HepG2 (cell line): ENCODE results near the gene TMEM87A. TPM values are rescaled to one million over a fixed set of nuclear protein-coding genes. Genes with fewer than 3 reads are reported as not detected.
A peak's percentile ranks its signal among the peaks of the same experiment; 100 is the strongest.

Experiments
- EEA1 ChIP-seq: sonication (generic); formaldehyde crosslinking; IDR thresholded peaks from 2 replicates; pipeline ENCODE4 v1.5.1; 2020; ENCODE audit warnings: mild to moderate bottlenecking, missing genetic modification reagents, borderline replicate concordance
- GTF2F1 ChIP-seq: fragments of 150-350 bp; IDR thresholded peaks from 2 replicates; pipeline ENCODE4 v1.6.1; 2014; ENCODE audit warnings: low read length
- HNRNPUL1 ChIP-seq: fragments of 200-400 bp; formaldehyde crosslinking; IDR thresholded peaks from 2 replicates; pipeline ENCODE4 v1.6.1; 2017; ENCODE audit warnings: low read depth, mild to moderate bottlenecking, low read length, moderate library complexity
- KDM4B ChIP-seq: sonication (generic); formaldehyde crosslinking; IDR thresholded peaks from 2 replicates; pipeline ENCODE4 v1.4.0; 2020; ENCODE audit warnings: missing genetic modification reagents
- MNT ChIP-seq: fragments of 450-650 bp; IDR thresholded peaks from 2 replicates; pipeline ENCODE4 v1.6.1; 2016
- MXD1 ChIP-seq: sonication (generic); formaldehyde crosslinking; IDR thresholded peaks from 2 replicates; pipeline ENCODE4 v1.4.0; 2020; ENCODE audit warnings: mild to moderate bottlenecking, missing genetic modification reagents
- NKX3-1 ChIP-seq: sonication (generic); formaldehyde crosslinking; IDR thresholded peaks from 2 replicates; pipeline ENCODE4 v1.5.0; 2020; ENCODE audit warnings: missing genetic modification reagents
- PCBP1 ChIP-seq: fragments of 200-400 bp; formaldehyde crosslinking; IDR thresholded peaks from 2 replicates; pipeline ENCODE4 v1.6.1; 2017; ENCODE audit warnings: mild to moderate bottlenecking, low read depth, low read length, borderline replicate concordance
- TFE3 ChIP-seq: IDR thresholded peaks from 2 replicates; pipeline ENCODE4 v1.6.1; 2016
- ZFP62 ChIP-seq: sonication (generic); formaldehyde crosslinking; IDR thresholded peaks from 2 replicates; pipeline ENCODE4 v1.4.0; 2020; ENCODE audit warnings: missing genetic modification reagents
- ZNF281 ChIP-seq: sonication (generic); formaldehyde crosslinking; IDR thresholded peaks from 2 replicates; pipeline ENCODE4 v1.4.0; 2020; ENCODE audit warnings: missing genetic modification reagents, borderline replicate concordance
- ZNF614 ChIP-seq: IDR thresholded peaks from 2 replicates; pipeline ENCODE4 v1.6.1; 2018; ENCODE audit warnings: missing biosample characterization, missing genetic modification reagents, inconsistent platforms, borderline replicate concordance
- ZNF781 ChIP-seq: sonication (generic); formaldehyde crosslinking; IDR thresholded peaks from 2 replicates; pipeline ENCODE4 v1.5.1; 2020; ENCODE audit warnings: borderline replicate concordance, mild to moderate bottlenecking, missing genetic modification reagents; ENCODE audit errors: not compliant biosample characterization
- ZSCAN21 ChIP-seq: sonication (generic); formaldehyde crosslinking; IDR thresholded peaks from 2 replicates; pipeline ENCODE4 v1.8.0; 2022; ENCODE audit warnings: mild to moderate bottlenecking, missing genetic modification reagents, moderate library complexity, borderline replicate concordance
- polyA plus RNA-seq, 8 experiments: library from polyadenylated mRNA; depleted of rRNA in 3 of 8; stranded (reverse) in 7 of 8; unstranded in 1 of 8; fragments of >200 nt; fragmentation: Illumina TruSeq in 4 of 8; extraction: Trizol in 4 of 8; gene quantifications; 2 replicates each; pipeline versions ENCODE4 v1.2.1 to v1.2.3, GENCODE V29; 2011 to 2016; ENCODE audit warnings: low read depth in 4 of 8, missing spikeins in 1 of 8, mixed read lengths in 1 of 8; ENCODE audit not compliant: insufficient read depth in 1 of 8
- total RNA-seq, 5 experiments: library from RNA; depleted of rRNA; stranded (reverse); fragments of >200 nt; fragmentation: Illumina TruSeq; extraction: Trizol; gene quantifications; 2 replicates each; pipeline ENCODE4 v1.2.3, GENCODE V29; 2016; ENCODE audit warnings: low read depth in 1 of 5
- TF ChIP-seq, protein P1 (sequence below): sonication (generic); formaldehyde crosslinking; IDR thresholded peaks from 2 replicates; pipeline ENCODE4 v1.5.1; 2020; ENCODE audit warnings: mild to moderate bottlenecking, missing genetic modification reagents, moderate library complexity
- TF ChIP-seq, protein P2 (sequence below): IDR thresholded peaks from 2 replicates; pipeline ENCODE4 v1.6.1; 2016; ENCODE audit warnings: low read depth, borderline replicate concordance

The TMEM87A gene
- total and polyA plus RNA-seq, 2 of the 13 experiments (the other 11 are each of a cell fraction or from before 2014, with no cell fraction given), result 20.2 to 42.8 TPM

DNA sequence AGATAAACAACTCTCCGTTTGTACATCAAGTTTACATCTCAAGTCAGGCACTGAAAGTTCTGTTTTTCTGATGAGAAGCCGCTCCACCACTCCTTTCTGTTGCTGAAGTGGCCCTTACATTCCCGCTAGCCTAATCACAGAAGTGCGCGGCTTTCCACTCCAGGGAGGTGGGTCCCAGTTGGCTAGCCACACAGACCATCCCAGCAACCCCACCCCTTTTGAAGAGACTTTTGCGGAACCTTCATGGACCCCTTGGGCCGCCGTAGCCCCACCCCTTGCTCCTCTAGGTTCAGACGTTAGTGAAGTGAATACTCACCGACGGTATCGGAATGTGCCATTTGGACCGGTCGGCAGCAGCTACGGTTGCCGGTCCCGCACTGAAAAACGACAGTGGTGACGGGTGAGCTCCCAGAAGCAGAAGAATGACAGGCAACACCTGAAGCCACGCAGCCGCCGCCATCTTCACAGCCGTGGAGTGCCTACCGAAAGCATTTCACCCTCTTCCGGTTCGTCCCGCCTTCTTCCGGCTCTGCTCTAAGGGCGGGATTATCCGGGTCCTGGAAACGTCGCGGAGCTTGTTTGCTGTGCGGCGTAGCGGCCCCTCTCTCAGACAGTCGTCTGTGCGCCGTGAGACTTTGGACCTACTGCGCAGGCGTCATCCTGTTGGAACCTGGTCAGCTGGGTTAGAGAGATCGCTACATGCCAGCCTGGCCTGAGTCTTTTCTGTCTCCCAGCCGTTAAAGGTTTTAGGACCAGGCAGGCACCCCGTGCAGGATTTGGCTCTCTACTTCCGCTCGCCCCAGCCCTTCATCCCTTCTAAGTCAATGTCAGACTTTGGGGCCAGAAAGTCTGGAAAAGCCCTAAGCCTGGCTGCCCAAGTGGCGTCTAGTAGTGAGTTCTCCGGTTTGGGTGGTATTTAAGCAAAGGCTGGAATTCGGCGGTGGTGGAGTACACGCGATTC, at the start of gene TMEM87A, which contains the start of gene GANC (continued):
- no peak for TF ChIP-seq ZNF781
- peak; percentile 80 for TF ChIP-seq ZNF614 (CRISPR knock-in tag)
- TF ChIP-seq PCBP1, result 0 out of 2 replicates have a peak, but pooled peaks have one; percentile 26
- TF ChIP-seq MXD1 (CRISPR knock-in tag), result no peak; the same call in 1 of the 2 replicates
- TF ChIP-seq HNRNPUL1, result no peak
- peak; percentile 86 for TF ChIP-seq NKX3-1 (CRISPR knock-in tag)
- TF ChIP-seq EEA1 (CRISPR knock-in tag), result no peak
- TF ChIP-seq, protein P1, sequence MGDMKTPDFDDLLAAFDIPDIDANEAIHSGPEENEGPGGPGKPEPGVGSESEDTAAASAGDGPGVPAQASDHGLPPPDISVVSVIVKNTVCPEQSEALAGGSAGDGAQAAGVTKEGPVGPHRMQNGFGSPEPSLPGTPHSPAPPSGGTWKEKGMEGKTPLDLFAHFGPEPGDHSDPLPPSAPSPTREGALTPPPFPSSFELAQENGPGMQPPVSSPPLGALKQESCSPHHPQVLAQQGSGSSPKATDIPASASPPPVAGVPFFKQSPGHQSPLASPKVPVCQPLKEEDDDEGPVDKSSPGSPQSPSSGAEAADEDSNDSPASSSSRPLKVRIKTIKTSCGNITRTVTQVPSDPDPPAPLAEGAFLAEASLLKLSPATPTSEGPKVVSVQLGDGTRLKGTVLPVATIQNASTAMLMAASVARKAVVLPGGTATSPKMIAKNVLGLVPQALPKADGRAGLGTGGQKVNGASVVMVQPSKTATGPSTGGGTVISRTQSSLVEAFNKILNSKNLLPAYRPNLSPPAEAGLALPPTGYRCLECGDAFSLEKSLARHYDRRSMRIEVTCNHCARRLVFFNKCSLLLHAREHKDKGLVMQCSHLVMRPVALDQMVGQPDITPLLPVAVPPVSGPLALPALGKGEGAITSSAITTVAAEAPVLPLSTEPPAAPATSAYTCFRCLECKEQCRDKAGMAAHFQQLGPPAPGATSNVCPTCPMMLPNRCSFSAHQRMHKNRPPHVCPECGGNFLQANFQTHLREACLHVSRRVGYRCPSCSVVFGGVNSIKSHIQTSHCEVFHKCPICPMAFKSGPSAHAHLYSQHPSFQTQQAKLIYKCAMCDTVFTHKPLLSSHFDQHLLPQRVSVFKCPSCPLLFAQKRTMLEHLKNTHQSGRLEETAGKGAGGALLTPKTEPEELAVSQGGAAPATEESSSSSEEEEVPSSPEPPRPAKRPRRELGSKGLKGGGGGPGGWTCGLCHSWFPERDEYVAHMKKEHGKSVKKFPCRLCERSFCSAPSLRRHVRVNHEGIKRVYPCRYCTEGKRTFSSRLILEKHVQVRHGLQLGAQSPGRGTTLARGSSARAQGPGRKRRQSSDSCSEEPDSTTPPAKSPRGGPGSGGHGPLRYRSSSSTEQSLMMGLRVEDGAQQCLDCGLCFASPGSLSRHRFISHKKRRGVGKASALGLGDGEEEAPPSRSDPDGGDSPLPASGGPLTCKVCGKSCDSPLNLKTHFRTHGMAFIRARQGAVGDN, result peak; percentile 94
- no peak for TF ChIP-seq KDM4B
- TF ChIP-seq ZNF281, result no peak
- no peak for TF ChIP-seq ZFP62 (CRISPR knock-in tag)
- peak; percentile 79; the same call in 1 of the 2 replicates for TF ChIP-seq ZSCAN21 (CRISPR knock-in tag)
- no peak for TF ChIP-seq GTF2F1
- TF ChIP-seq TFE3 (CRISPR knock-in tag), result no peak
- TF ChIP-seq, protein P2, sequence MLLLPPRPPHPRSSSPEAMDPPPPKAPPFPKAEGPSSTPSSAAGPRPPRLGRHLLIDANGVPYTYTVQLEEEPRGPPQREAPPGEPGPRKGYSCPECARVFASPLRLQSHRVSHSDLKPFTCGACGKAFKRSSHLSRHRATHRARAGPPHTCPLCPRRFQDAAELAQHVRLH (CRISPR knock-in tag), result peak; percentile 67; the same call in 1 of the 2 replicates
- TF ChIP-seq MNT, result 0 out of 2 replicates have a peak, but pooled peaks have one; percentile 29
